Activated T-cell treated with anti-CD3 and anti-CD28 coated beads for 24 hours (primary cell): ENCODE data around the gene RPL9.
"Not testable (repeated sequence)": the region's sequence is repeated elsewhere in the genome, so short reads cannot be mapped to it uniquely, and the experiment has no call there.

Source experiments
- DNase-seq: peaks from one replicate; pipeline ENCODE4 v3.0.0-alpha.2; 2020; ENCODE audit warnings: low read depth

Gene RPL9

DNA sequence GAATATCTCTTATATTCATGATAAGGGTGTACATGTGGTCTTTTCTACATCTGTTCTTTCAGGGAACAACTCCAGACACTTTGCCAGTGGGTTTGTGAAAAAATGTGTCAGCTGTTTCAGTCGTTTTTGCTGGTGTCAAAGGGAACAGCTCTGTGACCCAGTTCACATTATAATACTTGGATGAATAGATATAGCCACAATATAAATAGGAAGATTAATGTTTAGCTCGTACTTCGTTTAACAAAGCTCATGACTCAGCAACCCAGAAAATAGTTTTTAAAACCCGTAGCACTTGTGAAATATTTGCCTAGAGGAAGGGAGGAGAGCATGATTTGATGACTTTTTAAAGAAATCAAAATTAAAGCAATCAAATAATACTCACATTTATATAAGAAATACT, 8.0 kb upstream of the RPL9 start:
- DNase-seq = no peak

DNA sequence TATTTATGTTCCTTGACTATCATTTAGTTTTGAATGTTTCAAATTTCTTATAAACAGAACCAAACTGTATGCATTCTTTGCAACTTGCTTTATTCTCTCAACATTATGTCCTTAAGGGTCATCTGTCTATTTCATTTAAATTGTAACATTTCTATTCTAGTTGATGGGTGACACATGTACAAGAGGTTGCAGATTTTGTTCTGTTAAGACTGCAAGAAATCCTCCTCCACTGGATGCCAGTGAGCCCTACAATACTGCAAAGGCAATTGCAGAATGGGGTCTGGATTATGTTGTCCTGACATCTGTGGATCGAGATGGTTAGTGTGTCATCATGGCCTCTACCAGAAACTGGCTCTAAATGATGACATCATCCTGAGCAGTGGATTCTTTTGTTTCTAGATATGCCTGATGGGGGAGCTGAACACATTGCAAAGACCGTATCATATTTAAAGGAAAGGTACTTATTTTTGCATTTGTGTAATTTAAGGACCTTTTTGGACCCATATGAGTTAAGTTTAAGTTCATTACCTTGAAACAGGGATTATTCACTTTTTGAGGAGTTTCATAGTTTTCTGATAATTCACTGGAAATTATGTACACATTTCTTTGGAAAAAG, 6.3 kb upstream of the RPL9 start:
- no peak for DNase-seq

DNA sequence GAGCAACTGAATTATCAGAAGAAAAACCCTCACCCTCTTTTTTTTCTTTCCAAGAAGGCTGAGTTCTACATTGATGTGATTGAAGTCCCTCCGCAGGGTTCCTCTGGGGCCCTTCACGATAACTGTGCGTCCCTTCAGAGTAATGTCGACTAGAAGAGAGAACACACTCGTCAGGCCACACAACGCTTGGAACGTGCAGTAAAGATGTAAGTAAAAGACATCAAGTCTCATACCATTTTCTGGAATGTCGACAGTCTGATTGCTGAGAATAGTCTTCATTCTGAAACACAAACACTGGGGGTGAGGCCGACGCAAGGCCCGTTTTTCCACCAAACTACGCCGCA, 589 bp downstream of the RPL9 start:
- DNase-seq = not testable (repeated sequence)

DNA sequence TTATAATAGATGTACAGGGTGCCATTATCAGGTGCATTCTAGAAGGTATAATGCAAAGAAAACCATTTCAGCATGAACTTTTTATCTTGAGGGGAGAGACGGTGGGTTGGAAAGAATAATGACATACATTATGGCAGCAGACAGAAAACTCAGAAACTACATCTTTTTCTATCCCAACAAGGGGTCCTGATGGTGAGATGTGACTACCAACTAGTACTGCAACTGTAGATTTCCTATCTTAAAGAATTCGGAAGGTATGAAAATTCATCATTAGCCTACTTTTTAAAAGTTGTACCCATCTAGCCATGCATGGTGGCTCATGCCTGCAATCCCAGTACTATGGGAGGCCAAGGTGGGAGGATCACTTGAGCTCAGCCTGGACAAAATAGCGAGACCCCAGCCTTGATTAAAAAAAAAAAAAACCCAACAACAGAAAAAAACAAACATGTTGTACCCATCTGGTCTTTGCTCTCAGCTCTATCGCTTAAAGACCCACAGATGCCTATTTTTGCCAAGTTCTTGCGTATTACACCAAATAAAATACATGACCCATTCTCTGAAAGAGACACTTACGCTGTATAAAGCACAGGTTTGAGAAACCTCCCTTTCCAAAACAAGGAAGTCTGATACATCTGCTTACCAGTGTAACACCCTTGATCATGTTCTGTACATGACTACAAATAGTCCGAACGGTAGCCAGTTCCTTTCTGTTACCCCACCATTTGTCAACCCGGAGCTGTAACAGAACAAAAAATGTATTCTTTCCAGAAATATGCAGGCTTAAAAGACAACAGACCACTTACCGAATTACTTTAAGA, 1.6 kb downstream of the RPL9 start:
- DNase-seq = no peak

DNA sequence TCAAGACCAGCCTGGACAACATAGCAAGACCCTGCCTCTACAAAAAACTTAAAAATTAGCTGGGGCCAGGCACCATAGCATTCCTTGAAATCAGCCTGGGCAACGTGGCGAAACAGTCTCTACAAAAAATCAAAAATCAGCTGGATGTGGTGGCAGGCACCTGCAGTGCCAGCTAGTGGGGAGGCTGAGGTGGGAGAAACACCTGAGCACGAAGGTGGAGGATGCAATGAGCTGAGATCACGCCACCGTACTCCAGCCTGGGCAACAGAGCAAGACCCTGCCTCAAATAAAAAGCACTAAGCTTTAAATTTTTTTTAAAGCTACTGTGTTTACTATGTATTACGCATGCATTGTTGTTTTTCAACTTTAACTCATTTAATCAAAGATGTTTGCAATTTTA, 3.2 kb downstream of the RPL9 start:
- no peak for DNase-seq

DNA sequence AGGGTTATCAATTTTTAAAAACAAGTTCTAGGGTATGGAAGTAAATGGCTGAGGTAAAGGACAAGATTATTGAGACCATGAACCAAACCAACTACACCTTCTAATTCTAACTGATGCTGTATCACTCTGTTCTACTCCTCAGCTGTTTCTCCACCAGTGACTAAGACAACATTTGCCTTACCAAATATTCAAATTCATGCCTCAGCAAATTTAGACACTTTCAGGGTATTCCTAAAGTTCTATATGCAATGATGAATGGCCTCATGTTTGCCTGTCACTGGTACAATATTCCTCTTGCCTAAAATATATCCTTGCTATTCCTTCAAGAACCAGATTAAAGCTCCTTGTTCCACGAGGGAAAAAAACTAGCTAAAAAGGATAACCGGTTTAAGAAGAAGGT, 5.0 kb downstream of the RPL9 start:
- no peak for DNase-seq

DNA sequence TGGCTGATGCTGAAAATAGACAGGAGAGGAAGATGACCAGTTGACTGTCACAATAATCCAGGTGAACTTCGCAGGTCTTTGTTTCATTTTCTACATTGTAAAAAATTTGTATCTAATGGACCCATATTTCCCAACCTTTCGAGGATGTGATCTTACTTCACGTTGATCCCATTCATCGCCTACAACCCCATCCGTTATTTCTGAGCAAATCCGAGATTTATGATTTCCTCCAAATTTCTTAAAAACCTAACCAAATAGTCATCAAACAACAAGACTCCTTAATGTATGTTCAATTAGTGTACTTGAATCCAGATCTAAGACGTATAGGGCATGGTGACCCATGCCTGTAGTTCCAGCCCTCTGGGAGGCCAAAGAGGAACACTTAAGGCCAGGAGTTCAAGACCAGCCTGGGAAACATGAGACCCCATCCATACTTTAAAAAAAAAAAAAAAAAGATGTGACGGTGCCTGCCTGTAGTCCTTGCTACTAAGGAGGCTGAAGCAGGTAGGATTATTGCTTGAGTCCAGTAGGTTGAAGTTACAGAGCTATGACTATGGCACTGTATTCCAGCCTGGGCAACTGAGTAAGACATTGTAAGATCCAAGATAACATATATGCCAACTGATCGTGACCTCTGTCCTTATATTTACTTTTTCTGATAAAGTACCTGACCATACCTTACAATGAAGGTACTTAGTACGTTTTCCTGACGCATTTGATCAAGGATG, 5.7 kb downstream of the RPL9 start:
- no peak for DNase-seq

DNA sequence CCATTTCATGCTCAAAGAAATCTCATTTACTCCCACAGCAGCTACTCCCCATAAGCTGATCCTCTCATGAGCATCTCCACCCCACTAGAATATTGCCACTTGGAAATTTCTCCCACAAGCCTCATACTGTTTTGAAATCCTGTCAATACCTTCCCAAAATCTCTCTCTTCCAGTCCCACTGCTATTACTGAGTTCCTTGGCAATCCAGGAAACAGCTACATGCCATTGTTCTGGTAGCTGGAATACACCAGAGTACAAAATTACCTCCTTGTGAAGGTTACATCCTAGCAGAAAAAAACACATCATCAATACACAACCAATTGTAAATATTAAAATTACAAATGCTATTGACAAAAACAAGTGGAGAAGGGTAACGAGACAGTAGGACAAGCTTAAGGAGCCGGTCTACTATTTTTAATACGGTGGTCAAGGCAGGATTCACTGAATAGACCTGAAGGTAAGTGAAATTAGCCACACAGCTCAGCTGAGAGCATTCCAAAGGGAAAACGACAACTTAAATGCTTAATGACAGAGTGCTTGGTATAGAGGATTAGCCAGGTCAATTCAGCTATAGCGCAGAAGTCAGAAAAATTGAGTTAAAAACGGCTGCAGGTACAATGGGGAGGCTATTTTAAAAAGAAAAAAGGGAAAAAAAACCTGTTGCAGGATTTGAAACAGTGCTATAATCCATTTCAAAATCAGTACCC, 6.4 kb downstream of the RPL9 start:
- no peak for DNase-seq

DNA sequence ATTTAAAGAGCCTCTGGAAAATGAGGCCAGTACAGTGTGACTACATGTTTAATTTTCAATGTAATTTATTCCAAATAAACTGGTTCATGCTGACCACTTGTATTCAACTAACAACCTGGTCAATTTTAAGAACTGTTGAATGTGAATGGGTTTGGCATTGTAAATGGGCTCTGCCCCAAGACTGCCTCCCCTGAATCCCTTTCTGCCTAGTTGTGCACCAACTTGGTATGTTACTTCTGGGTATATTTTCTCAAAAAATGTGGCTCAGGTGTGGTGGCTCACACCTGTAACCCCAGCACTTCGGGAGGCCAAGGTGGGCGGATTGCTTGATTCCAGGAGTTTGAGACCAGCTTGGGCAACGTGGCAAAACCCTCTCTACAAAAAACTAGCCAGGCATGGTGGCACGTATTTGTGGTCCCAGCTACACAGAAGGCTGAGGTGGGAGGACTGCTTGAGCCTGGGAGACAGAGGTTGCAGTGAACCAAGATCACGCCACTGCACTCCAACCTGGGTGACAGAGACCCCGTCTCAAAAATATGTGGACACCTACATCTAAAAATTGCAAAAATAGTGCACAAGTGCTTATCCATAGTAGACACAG, 7.2 kb downstream of the RPL9 start:
- no peak for DNase-seq

DNA sequence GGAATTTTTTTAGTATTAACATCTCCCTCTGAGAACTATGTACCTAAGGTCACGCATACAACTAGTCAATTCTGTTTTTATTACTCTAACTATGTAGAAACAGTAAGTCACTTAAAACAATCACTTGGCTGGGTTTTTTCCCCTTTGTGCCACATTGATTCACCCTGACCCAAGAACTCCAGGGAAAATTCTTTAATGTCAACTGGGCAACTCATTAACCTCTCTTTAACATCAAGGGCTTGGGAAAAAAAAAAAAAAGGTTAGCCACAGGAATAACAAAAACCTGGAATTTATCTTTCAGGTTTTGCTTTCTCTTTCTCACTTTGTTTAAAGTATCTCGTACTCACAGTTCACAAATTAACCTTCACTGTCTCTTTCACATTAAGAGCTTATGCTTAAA, 8.1 kb downstream of the RPL9 start:
- no peak for DNase-seq

DNA sequence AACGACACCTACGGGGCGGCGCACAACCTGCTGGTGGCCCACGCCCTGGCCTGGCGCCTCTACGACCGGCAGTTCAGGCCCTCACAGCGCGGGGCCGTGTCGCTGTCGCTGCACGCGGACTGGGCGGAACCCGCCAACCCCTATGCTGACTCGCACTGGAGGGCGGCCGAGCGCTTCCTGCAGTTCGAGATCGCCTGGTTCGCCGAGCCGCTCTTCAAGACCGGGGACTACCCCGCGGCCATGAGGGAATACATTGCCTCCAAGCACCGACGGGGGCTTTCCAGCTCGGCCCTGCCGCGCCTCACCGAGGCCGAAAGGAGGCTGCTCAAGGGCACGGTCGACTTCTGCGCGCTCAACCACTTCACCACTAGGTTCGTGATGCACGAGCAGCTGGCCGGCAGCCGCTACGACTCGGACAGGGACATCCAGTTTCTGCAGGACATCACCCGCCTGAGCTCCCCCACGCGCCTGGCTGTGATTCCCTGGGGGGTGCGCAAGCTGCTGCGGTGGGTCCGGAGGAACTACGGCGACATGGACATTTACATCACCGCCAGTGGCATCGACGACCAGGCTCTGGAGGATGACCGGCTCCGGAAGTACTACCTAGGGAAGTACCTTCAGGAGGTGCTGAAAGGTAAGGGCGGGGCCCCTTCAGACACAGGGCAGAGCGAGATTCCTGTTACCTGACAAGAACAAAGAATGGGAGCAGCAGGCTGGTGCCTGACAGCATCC, 11.7 kb downstream of the RPL9 start:
- peak; percentile 17 for DNase-seq

DNA sequence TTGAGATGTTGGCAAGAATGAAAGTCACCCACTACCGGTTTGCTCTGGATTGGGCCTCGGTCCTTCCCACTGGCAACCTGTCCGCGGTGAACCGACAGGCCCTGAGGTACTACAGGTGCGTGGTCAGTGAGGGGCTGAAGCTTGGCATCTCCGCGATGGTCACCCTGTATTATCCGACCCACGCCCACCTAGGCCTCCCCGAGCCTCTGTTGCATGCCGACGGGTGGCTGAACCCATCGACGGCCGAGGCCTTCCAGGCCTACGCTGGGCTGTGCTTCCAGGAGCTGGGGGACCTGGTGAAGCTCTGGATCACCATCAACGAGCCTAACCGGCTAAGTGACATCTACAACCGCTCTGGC, 12.3 kb downstream of the RPL9 start:
- DNase-seq = no peak

DNA sequence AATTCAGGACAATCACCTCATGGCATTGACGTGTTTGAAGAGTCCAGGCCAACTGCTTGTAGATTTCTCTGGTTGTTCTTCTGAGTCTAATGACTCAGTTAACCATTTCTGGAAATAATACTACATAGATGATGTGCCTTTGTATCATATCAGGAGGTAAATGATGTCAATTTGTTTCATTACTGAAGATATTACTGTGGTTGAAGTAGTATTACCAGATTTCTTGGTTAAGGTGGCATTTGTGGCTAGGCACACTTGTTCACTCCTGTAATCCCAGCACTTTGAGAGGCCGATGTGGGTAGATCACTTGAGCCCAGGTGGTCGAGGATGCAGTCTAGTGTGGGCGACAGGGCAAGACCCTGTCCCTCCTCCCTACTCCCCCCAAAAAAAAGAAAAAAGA, 15.7 kb downstream of the RPL9 start:
- no peak for DNase-seq

DNA sequence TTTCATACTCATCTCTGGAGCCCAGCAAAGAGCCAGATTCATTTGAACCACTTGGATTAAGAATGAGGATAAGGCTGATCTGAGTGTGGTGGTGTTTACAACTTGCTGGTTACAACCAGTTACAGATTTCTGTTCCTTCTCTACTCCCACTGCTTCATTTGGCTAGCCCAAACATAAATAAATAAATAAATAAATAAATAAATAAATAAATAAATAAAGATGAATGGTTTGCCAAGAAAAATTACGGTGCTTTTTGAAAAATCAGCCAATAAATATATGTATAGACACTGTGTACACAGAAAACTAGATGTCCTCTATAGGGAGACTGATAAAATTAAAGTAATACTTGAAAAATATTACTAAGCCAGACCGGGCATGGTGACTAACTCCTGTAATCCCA, 17.1 kb downstream of the RPL9 start:
- no peak for DNase-seq

DNA sequence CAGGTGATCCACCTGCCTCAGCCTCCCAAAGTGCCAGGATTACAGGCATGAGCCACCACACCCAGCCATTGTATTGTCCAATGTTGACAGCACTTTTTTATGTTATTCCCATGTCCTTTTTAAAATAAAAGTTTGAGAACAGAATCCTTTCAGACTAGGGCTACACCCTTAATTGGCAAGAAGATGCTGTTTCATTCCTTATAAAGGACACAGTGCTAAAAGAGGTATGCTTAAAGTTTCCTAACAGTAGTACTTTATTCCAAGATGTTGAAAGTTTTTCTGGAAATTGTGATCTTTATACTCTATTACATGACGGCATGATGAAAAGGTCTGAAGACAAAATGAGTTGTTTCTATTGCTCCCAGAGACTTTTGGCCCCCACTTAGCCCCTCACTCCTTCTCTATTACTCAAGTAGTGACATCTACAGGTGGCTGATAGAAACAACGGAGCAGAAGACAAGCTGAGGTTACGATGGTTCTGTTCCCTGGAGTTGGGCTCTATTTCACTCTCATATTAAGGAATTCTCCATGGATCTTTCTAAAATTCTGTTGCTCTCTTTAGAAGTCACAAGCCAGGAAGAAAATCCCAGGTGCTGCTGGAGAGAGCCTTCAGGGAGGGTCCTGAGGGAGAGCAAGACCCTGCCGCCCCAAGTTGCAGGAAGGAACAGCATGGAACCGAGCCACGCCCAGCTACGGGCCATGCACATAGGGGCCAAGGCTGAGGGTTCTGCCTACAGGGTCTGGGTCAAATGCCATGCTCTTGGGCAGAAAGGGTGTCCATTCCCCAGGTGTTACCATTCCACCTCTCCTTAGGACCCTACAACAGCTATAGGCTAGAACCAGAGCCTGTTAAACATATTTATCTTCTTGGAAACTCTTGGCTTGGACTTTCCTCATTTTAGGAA, 22.8 kb downstream of the RPL9 start:
- DNase-seq = no peak

DNA sequence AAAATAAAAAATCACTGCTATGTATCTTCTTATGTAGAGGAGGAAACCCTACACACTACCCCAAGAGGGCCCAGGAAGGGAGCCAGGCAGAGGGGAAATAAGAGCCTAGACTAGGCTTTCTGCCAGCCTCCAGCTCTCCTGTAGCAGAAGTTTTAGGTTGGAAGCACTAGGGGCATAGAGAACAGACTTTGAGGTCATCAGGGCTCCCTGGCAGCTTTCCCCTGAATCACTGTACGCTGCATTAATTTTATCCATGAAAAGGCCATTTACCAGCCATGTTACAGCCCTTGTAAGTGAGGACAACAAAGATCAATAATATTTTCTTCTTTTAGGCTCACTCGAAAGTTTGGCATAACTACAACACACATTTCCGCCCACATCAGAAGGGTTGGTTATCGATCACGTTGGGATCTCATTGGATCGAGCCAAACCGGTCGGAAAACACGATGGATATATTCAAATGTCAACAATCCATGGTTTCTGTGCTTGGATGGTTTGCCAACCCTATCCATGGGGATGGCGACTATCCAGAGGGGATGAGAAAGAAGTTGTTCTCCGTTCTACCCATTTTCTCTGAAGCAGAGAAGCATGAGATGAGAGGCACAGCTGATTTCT, 24.7 kb downstream of the RPL9 start:
- DNase-seq = no peak

DNA sequence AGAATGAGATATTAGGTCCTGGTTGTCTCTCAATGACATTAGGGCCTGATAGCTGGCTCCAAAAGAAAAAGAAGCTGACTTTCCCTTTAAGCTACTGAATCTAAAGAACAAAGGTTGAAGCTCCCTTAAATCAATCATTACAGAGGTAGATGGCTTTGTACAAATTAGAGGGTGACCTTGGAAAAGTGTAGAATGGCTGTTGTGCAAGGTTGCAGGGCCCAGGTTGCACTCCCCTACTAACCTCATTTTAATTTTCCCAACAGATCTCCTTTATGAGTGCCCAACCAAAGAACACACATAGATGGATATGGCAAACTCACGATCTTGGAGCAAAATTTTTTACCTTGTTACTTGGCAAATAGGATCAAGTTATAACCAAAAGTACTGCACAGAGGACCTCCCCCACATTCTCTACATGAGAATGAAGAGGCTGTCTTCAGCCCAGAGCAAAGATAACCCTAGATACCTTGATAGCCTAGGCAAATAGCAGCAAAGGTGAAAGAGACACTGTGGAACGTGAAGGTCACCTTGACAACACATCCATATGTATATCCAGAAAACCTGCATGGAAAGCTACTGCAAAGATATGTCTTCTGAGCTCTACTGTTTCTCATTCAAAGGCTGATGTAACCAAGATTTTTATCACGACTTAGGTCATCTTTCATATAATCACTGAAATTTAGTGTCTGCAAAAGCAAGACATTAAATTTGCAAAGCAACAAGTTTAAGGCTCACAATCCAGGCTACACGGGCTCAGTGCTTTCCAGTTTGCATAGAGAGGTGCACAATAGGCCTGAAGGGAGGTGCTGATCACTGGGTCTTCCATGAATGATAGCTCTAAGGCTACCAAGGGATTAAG, 29.0 kb downstream of the RPL9 start:
- DNase-seq = no peak

DNA sequence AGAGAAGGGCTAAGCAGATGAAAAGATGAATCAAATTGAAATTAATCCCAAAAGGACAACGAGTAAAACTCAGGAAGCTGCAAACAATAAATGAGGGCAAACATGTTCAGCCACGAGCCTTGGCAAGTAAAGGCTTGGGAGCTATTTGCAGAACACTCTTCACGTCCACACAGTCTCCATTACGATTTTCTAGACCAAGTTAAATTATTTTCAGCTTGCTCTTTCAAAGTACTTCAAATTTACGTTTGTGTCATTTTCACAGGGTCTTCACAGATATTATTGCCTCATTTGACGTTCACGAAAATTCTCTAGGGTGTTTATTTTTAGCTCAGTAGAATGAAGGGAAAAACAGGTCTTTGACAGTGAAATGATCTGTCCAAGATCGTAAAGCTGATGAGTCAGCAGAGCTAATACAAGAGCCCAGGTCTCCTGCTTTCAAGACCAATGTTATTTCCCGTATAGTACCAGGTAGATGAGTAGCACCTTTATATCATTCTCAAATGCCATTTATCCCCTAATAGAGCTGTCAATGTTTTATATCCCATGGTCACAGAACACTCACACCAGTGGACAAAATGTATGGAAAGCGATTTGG, 31.1 kb downstream of the RPL9 start:
- DNase-seq = no peak

DNA sequence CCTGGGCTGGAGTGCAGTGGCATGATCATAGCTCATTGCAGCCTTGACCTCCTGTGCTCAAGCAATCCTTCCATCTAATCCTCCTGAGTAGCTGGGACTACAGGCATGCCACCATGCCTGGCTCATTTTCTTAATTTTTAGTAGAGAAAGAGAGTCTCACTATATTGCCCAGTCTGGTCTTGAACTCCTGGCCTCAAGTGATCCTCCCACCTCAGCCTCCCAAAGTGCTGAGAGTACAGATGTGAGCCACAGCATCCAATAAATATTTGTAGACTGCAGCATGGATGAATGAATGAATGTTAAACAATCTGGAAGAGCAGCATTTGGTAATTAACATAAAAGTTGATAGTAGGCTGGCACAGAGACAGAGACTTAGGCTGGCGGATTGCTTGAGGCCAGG, 32.0 kb downstream of the RPL9 start:
- DNase-seq = no peak
